ENCODE measurements around the gene HES1. TPM values are rescaled to one million over a fixed set of nuclear protein-coding genes. Genes with fewer than 3 reads are reported as not detected.

Gene HES1
- total RNA-seq, 1 donor from 2014 or later: 21.3 TPM

DNA sequence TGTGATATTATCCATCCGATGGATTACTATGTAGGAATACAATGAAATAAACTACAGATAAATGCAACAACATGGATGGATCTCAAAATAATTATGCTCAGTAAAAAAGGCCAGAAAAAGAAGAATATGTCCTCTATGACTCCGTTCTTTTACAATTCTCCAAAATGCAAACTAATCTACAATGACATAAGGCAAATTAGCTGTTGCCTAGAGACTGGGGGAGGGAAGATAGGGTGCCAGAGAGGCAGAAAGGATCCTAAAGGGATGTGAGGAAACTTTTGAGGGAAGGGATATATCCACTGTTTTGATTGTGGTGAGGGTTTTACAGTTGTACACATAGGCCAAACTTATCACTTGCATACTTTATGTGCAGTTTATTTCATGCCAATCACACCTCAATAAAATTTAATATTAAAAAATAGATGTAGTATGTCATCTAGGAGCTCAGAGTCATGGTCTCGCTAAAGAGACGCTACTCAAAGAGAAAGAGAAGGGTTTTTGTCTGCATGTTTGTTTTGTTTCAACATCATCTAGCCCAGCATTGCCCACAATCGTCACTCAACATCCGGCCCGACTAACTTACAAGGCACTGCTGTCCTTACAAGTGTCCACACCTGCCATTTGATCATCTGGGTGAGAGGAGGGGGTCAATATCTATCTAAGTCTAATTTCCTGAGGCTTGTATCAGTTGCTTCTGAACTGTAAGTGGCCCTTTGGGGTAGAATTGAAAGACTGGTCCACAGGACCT is 29.5 kb downstream of the HES1 start:
- ATAC-seq (no peak), DNase-seq (ENCODE audit: low spot score) (no peak)

GRCh38 chr3:194166682-194167479 is 30.9 kb downstream of the HES1 start:
- DNase-seq (ENCODE audit: low spot score) (no peak), ATAC-seq (no peak)

DNA sequence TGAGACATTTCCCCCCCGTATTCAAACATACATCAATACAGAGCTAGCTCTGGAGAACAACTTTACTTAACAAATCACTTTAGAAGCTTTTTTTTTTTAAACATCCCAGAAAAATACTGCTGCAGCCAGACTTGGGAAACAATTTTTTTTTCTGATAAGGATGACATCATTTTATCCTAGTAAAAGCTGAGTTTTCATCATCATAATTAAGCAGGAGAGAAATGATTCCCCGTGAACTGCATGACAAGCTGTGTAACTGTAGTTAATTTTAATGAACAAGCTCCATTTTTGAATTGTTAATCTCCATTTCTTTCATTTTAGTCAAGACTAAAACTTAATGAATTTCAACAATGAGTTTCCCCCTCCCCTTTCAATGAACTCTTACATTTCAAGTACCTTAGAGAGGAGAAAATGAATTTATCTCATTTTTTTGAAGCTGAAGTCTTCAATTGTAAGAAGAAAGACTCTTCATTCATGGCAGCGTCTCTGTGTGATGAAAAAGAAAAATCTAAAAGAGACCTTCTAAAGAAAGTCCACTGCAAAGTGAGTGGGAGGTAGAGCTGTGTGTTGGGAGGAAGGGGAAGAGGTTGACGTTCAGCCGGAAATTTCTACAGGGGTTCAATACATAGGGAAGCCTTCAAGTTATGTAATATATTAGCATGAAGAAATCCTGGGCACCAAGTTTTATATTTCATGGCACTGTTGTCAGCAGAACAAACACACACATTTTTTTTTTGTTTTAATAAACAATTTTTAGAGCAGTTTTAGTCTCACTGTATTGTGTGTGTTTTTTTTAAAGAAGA is 31.7 kb downstream of the HES1 start:
- ATAC-seq (peak; percentile 23), DNase-seq (ENCODE audit: low spot score) (no peak)

DNA sequence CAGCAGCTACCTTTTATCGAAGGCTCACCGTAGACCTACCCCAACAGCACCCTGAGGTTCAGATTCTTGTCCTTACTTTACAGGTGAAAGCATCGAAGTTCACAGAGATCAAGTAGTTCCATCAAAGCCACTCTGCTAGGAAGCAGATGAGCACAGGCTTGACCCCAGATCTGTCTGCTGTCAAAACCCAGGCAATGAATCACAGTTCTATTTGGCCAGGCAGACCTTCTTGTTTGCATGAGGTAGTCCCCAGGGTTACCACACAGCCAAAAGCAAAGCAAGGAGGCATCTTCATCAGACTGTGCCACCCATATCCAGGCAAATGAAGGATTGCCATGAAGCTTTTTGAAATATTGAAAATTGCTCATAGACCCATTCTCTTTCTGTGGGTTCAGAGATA is 33.0 kb downstream of the HES1 start:
- DNase-seq (ENCODE audit: low spot score) (no peak), ATAC-seq (peak; percentile 39)

DNA sequence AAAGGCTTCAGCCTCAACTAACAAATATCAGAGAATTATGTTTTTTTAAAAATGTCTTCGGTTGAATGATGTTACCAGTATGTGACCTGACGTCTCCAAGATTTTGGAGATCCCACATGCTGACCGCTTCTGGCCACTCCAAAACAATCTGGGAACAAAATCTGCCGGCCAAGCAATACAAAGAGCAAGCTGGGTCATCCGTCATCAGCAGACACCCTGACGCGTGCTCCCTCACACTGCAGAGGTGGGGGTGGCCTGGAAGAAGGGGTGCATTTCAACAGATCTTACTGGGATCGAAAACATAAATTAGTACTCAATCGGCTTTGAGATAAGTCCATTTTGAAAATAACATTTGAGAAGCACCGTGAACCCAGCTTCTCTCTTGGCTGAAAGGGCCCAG is 33.6 kb downstream of the HES1 start:
- ATAC-seq: no peak

GRCh38 chr3:194170793-194171192 is 34.8 kb downstream of the HES1 start:
- no peak for ATAC-seq

More for the DNA sequence above, 33.6 kb downstream of the HES1 start:
- DNase-seq (ENCODE audit: low spot score): no peak

DNA sequence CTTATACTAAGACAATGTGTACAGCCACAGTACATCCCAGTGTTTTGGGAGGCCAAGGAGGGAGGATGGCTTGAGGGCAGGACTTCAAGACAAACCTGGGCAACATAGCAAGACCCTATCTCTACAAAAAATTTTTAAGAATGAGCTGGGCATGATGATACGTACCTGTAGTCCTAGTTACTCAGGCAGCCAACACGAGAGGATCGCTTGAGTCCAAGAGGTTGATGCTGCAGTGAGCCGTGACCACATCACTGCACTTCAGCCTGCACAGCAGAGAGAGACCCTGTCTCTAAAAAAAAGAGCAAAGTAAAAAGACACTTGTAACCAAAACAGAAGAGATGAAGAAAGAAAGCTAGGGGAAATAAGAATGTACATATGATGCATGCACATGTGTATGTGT is 38.5 kb downstream of the HES1 start:
- DNase-seq (ENCODE audit: low spot score) (no peak), ATAC-seq (no peak)

More at GRCh38 chr3:194170793-194171192, 34.8 kb downstream of the HES1 start:
- DNase-seq (ENCODE audit: low spot score): no peak

DNA sequence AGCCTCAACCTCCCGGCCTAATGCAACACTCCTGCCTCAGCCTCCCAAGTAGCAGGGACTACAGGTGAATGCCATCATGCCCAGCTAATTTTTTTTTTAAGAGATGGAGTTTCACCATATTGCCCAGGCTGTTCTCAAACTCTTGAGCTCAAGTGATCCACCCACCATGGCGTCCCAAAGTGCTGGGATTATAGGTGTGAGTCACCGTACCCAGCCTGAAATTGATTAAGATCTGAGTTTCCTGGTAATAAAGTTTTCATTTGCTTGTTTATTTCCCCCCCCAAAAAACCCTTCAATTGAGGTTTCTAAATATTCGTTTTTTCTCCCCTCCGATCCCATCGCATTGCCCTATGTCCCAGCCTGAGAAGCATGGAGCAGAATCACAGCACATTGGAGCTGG is 39.0 kb downstream of the HES1 start:
- ATAC-seq (no peak), DNase-seq (ENCODE audit: low spot score) (no peak)

GRCh38 chr3:194176274-194176991 is 40.5 kb downstream of the HES1 start:
- DNase-seq (ENCODE audit: low spot score) (no peak), ATAC-seq (no peak)

DNA sequence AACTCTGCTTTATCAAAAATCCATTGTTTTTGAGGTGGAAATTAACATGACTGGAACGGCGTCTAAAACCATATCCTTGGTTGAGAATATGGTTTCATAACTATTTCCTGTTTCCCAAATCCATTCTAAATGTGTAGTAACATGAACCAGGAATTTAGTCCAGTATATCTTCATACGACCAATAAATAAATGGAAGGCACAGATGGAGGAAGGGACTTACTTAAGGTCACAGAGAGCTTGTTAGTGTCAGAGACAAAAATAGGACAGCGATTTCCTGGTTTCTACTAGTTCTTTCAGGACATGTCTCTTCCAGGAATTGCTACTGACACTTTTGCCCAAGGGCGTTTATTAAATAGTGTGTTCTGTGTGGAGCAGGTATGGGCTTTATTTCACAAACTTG is 41.2 kb downstream of the HES1 start:
- ATAC-seq (peak; percentile 40), DNase-seq (ENCODE audit: low spot score) (no peak)

DNA sequence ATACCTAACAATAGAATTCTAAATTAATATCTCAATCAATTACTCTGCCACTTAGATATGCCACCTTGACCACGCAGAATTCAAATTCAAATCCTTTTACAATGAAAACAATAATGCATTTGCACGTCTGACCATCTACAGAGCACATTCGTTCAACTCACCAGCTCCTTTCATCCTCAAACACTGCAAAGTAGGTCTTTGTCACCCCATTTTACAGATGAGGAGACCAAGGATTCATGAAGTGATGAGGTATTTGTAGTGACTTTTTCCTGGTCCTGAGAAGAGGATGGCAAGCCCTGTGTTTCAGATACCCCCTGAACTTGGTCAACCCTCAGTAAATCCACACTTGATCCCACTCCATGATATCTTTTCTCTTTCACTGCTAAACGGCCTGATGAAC is 42.2 kb downstream of the HES1 start:
- ATAC-seq: no peak
- DNase-seq (ENCODE audit: low spot score): no peak

DNA sequence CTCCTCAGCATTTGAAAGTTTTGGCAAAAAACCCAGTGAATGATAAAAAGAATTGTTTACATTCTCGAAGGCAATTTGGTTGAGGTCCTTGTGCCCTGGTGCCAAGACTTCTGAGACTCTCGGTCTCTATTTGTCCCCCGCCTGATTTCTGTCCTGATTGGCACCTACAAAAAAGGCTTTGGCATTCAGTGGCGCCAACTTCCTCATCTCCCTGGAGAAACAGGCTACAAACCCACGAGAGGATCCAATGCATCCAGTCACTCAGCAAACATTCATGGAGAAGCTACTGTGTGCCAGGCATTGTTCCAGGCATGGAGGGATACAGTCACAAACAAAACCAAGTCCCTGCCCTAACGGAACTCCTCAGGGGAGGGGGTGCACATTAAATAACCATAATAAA is 42.7 kb downstream of the HES1 start:
- ATAC-seq: no peak

GRCh38 chr3:194180570-194180969 is 44.6 kb downstream of the HES1 start:
- no peak for ATAC-seq
- no peak for DNase-seq (ENCODE audit: low spot score)

More for the DNA sequence above, 42.7 kb downstream of the HES1 start:
- DNase-seq (ENCODE audit: low spot score): no peak

DNA sequence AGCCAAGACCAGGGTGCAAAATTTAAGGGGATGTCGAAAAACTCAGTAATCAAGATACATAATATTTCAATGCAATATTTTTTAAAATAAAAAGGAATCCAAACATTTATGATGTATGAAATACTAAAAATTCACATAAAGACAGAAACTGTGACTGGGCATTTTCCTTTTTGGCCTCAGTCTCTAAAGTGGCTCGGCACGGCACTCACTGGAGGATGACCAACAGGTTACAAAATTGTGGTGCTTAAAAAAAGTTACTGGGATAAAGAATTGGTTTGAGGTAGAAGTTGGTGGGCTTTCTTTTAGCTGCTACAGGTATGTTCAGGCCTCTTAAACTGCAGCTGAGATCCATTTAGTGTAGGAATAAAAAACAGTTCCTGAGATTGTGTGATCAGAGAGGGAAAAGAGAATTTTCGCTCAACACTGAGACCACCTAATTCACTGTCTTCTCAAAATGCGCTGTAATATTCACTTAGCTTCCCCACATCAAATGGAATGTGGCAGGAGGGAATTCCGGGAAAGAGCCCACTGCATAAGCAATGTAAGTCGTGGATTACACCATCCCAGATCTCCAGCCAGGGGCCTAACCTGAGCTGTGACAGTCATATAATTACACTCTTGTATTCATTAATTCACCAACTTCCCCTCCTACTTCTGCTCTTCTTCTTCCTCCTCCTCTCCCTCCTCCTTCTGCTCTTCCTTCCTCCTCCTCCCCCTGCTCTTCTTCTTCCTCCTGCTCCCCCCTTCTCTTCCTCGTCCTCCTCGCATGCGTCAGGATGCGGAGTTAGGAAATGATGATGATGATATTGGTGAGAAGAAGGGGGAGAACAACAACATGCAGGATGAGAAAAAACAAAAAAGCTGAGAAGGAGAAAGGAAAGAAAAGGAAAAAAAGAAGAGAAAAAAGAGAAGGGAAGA is 45.9 kb downstream of the HES1 start:
- ATAC-seq (no peak), DNase-seq (ENCODE audit: low spot score) (no peak)

GRCh38 chr3:194183271-194183670 is 47.3 kb downstream of the HES1 start:
- no peak for ATAC-seq

DNA sequence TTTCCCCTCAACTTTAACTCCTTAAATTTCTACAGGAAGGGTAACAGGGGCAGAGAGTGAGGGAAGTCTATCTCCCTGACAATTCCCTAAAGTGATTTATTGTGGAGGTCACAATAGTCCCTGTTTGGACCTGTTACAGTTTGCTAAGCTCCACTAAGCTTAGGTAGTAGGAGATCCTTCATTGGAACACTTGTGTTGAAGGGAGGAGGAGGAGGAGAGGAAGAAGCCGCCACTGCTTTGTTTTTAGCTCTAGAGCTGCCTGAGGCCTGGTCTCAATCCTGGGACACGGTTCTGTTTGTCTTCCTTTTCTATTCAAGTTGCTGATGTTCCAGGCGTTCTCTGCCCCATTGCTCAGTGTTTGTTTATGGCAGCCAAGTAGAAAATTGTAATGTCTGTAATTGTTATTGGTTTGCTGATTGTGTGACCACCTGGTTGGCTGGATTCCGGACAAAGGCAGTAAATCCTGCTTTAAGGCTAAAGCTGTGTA is 48.4 kb downstream of the HES1 start:
- DNase-seq (ENCODE audit: low spot score): no peak
- no peak for ATAC-seq

More at GRCh38 chr3:194183271-194183670, 47.3 kb downstream of the HES1 start:
- no peak for DNase-seq (ENCODE audit: low spot score)

- DNase-seq (ENCODE audit: low spot score) (no peak), ATAC-seq (no peak)
Observed at GRCh38 chr3:194184801-194185200, 48.9 kb downstream of the HES1 start.

DNA sequence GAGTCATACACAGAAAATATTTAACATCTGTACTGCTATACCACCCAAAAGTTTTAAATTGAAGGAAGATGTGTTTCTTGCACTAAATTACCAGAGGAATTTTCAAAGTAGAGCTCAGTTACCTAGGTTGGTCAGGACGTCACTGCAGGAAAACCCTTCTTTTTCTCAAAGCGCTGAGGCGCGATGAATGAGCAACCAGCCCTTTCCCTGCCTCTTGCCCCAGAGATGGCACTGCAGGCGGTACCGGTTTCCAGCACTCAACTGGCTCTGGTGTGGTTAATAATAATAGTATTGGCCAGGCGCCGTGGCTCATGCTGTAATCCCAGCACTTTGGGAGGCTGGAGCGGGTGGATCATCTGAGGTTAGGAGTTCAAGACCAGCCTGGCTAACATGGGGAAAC is 49.3 kb downstream of the HES1 start:
- DNase-seq (ENCODE audit: low spot score) (no peak), ATAC-seq (no peak)

GRCh38 chr3:194187233-194187944 is 51.4 kb downstream of the HES1 start:
- DNase-seq (ENCODE audit: low spot score) (no peak), ATAC-seq (no peak)
